Omental fat pad (tissue), 4 donors: ENCODE measurements around the gene ZNF546. TPM values are rescaled to one million over a fixed set of nuclear protein-coding genes. Genes with fewer than 3 reads are reported as not detected.

Experiments
- ATAC-seq: fragments of 150-250 bp; one replicate; pipeline ENCODE4 v1.9.1; 2016; ENCODE audit warnings: mild to moderate bottlenecking, moderate library complexity; ENCODE audit not compliant: low FRiP score
- DNase-seq: peaks from one replicate; pipeline ENCODE4 v3.0.0-alpha.2; 2019; ENCODE audit warnings: low spot score
- total RNA-seq, 4 donors: library from RNA; depleted of rRNA; stranded (reverse); fragments of >200 nt; gene quantifications; one replicate each; pipeline ENCODE4 v1.1.0, GENCODE V29; 2016
- TF ChIP-seq, protein P1 (sequence below), 3 donors: fragments of 450-650 bp; IDR thresholded peaks; one replicate each; pipeline ENCODE4 v1.5.1; 2016 to 2017; ENCODE audit warnings: antibody characterized with exemption in 3 of 3, mild to moderate bottlenecking in 3 of 3, moderate library complexity in 2 of 3

ZNF546 gene
- total RNA-seq, 4 donors from 2014 or later, result 1.4 to 11.8 (median 6.7) TPM

DNA sequence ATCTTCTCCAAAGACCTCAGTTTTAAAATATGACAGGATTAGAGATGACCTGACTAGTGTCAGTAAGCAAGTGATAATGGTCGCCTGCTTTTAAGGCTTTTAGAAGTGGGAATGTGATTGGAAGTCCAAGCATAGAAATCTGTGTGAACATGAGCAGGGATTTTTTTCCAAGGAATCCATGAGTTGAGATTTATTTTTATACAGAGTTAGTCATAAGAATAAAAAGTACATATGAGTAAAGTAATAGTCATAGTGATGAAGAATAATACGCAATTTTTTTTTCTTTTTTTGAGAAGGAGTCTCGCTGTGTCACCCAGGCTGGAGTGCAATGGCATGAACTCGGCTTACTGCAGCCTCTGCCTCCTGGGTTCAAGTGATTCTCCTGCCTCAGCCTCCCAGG lies 1.6 kb downstream of the ZNF546 start:
- DNase-seq, result no peak
- TF ChIP-seq, protein P1, sequence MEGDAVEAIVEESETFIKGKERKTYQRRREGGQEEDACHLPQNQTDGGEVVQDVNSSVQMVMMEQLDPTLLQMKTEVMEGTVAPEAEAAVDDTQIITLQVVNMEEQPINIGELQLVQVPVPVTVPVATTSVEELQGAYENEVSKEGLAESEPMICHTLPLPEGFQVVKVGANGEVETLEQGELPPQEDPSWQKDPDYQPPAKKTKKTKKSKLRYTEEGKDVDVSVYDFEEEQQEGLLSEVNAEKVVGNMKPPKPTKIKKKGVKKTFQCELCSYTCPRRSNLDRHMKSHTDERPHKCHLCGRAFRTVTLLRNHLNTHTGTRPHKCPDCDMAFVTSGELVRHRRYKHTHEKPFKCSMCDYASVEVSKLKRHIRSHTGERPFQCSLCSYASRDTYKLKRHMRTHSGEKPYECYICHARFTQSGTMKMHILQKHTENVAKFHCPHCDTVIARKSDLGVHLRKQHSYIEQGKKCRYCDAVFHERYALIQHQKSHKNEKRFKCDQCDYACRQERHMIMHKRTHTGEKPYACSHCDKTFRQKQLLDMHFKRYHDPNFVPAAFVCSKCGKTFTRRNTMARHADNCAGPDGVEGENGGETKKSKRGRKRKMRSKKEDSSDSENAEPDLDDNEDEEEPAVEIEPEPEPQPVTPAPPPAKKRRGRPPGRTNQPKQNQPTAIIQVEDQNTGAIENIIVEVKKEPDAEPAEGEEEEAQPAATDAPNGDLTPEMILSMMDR (IDR thresholded peaks at IDR 0.05), result no peak
- ATAC-seq, result no peak

DNA sequence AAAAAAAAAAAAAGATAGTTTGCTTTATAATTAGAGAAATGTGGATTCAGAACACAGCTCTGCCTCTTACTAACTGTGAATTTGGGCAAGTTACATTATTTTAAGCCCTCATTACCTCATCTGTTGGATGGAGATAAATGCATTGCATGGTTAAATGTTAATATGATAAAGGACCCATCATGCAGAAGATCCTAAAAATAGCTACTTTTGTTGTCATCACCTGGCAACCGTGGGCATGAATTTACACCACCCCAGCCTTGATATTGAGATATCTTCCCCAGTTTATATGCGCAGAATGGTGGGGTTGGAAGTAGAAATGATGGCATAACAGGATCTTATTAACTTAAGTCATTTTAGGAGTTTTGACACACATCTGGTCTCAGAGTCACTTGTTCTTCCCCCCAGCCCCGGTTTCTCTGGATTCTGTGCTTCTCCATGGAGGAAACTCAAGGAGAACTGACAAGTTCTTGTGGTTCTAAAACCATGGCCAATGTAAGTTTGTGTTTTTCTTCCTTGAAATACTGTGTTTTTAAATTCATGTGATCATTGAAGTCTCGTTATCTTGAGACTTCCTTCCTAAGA lies 8.9 kb downstream of the ZNF546 start:
- no peak for DNase-seq
- ATAC-seq, result no peak
- TF ChIP-seq, protein P1 (IDR thresholded peaks at IDR 0.05), result no peak

GRCh38 chr19:40006273-40006691 lies 9.4 kb downstream of the ZNF546 start:
- DNase-seq (no peak), ATAC-seq (no peak)
- TF ChIP-seq, protein P1 (IDR thresholded peaks at IDR 0.05), result no peak

GRCh38 chr19:40009674-40010073 lies 12.8 kb downstream of the ZNF546 start:
- ATAC-seq (no peak), DNase-seq (no peak)
- TF ChIP-seq, protein P1 (IDR thresholded peaks at IDR 0.05), result no peak

DNA sequence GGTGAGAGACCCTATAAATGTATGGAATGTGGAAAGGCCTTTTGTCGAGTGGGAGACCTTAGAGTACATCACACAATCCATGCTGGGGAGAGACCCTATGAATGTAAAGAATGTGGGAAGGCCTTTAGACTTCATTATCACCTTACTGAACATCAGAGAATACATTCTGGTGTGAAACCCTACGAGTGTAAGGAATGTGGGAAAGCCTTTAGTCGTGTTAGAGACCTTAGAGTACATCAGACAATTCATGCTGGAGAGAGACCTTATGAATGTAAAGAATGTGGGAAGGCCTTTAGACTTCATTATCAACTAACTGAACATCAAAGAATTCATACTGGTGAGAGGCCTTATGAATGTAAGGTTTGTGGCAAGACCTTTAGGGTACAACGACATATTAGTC lies 17.1 kb downstream of the ZNF546 start:
- TF ChIP-seq, protein P1 (IDR thresholded peaks at IDR 0.05), result no peak
- DNase-seq, result no peak
- ATAC-seq, result no peak

DNA sequence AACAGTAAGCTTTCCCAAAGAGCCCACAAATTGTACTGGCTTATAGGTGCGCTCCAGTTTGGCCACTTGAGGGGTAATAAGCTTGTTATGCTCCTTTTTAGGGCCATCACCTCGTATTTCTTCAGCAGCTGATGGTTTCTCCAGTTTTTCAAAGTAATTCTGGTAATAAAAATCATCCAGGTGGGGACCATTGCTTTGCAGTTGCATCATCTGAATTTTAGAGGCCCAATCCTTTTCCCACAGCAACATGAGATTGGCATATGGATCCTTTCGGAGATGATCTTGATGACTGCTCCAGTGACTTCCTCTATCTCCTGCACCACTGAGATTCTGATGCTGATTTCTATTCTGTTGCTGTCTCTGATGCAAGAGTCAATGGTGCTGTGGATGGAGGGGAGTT lies 27.1 kb downstream of the ZNF546 start:
- DNase-seq (no peak), ATAC-seq (no peak)
- TF ChIP-seq, protein P1 (IDR thresholded peaks at IDR 0.05), result no peak

GRCh38 chr19:40025938-40026596 lies 29.2 kb downstream of the ZNF546 start:
- ATAC-seq, result no peak
- TF ChIP-seq, protein P1 (IDR thresholded peaks at IDR 0.05), result no peak
- DNase-seq, result no peak
